Activated CD4-positive, alpha-beta T cell treated with anti-CD3 and anti-CD28 coated beads, Interleukin-2, amount 10 ng/mL, durations not matched to agents 7 days and 5 days (primary cell): ENCODE results near the gene ETV1. TPM values are rescaled to one million over a fixed set of nuclear protein-coding genes. Genes with fewer than 3 reads are reported as not detected.

Experiments used
- CTCF ChIA-PET: fragments of 350-600 bp; sonication (Branson Sonifier 250); formaldehyde crosslinking; loops from one replicate; lab custom pipeline; 2021; ENCODE audit warnings: antibody characterized with exemption; lab: Charles Lee
- POLR2A ChIA-PET: fragments of 350-600 bp; sonication (Branson Sonifier 250); formaldehyde crosslinking; loops from one replicate; lab custom pipeline; 2021; ENCODE audit warnings: antibody characterized with exemption; lab: Charles Lee
- DNase-seq: peaks from one replicate; pipeline ENCODE4 v3.0.0-alpha.2; 2020
- H3K27ac Mint-ChIP-seq: one replicate; pipeline ENCODE4 v1.8.0; 2021; ENCODE audit warnings: mild to moderate bottlenecking, moderate library complexity, mixed read lengths
- H3K27me3 Mint-ChIP-seq: one replicate; pipeline ENCODE4 v1.8.0; 2021; ENCODE audit warnings: mixed read lengths
- H3K36me3 Mint-ChIP-seq: one replicate; pipeline ENCODE4 v1.8.0; 2021; ENCODE audit warnings: low read depth, mixed read lengths
- H3K4me1 Mint-ChIP-seq: one replicate; pipeline ENCODE4 v1.8.0; 2021; ENCODE audit warnings: mixed read lengths
- H3K4me3 Mint-ChIP-seq: one replicate; pipeline ENCODE4 v1.8.0; 2021; ENCODE audit warnings: mild to moderate bottlenecking, moderate library complexity, mixed read lengths
- H3K9me3 Mint-ChIP-seq: one replicate; pipeline ENCODE4 v1.8.0; 2021; ENCODE audit warnings: mixed read lengths
- total RNA-seq, 2 experiments: library from RNA; stranded (reverse); gene quantifications; one replicate each; pipeline ENCODE4 v1.2.3, GENCODE V29; 2021

The ETV1 gene
- total RNA-seq, 2 experiments from 2014 or later = 0.05 to 0.33 TPM

DNA sequence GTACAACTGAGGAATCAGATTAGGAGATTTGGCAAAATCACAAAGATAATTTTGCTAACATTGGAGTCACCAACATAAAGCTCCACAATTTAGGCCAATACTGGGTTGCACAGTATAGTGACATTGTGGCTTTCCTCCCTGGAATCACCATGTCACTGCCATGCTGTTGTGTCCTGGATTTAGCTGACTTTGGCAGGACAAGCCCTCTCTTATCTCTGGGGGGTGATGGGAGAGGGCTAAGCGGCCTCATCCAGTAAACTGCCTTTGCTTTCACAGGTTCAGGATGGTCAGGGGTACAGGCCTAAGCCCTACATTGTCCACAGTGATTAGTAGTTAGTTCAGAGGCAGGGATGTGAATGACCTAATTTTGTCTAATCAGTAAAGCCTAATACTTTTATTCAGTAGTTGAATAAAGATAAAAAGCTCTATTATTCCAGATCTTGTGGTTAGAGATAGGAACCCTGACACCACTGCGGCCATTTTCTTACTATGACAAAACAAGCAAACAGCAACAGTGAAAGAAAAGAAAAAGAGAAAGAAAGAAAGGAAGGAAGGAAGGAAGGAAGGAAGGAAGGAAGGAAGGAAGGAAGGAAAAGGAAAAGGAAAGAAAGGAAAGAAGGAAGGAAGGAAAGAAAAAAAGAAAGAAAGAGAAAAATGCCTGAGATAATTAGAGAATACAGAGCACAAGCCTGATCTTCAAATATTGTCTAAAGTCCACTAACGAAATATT, 140.1 kb downstream of the ETV1 start:
- CTCF ChIA-PET = no interaction called here
- H3K4me1 Mint-ChIP-seq = peaks cover 16% of the 10 kb centered on the region
- DNase-seq = no peak
- POLR2A ChIA-PET = no interaction called here
- no peaks in the 10 kb centered on the region for H3K27me3 Mint-ChIP-seq
- H3K9me3 Mint-ChIP-seq = peaks cover 4% of the 10 kb centered on the region
- no peaks in the 10 kb centered on the region for H3K36me3 Mint-ChIP-seq
- peak overlapping the region; percentile 74 for H3K27ac Mint-ChIP-seq
- no peak overlapping the region for H3K4me3 Mint-ChIP-seq

DNA sequence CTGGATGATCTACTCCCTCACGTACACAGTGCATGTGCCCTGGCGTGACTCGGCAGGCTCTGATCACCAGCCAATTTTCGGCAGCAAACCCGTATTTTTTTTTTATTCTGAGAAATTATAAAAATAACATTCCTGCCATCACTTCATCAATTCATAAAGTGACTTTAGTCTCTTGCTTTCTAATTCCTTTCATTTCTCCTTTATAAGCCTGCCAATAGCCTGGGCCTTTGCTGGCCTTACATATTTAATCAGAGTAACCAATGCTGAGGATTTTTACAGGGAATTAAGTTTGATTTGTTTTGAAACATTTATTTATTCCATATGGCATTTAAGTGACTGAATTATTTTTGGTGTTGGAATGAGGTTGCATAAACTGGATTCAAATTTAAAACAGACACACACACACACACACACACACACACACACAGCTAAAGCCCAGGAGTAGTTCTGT, 140.8 kb downstream of the ETV1 start:
- Mint-ChIP-seq H3K4me3 (no peak overlapping the region), H3K27me3 (no peaks in the 10 kb centered on the region), H3K36me3 (no peaks in the 10 kb centered on the region), H3K27ac (no peak overlapping the region), H3K4me1 (peaks cover 16% of the 10 kb centered on the region), H3K9me3 (peaks cover 4% of the 10 kb centered on the region)
- ChIA-PET POLR2A (no interaction called here), CTCF (no interaction called here)
- no peak for DNase-seq

GRCh38 chr7:13846386-13846785, 143.1 kb downstream of the ETV1 start:
- POLR2A ChIA-PET = no interaction called here
- no peaks in the 10 kb centered on the region for H3K36me3 Mint-ChIP-seq
- no peaks in the 10 kb centered on the region for H3K27me3 Mint-ChIP-seq
- peaks cover 4% of the 10 kb centered on the region for H3K9me3 Mint-ChIP-seq
- DNase-seq = no peak
- peaks cover 16% of the 10 kb centered on the region for H3K4me1 Mint-ChIP-seq
- CTCF ChIA-PET = no interaction called here
- no peak overlapping the region for H3K27ac Mint-ChIP-seq
- H3K4me3 Mint-ChIP-seq = no peak overlapping the region

DNA sequence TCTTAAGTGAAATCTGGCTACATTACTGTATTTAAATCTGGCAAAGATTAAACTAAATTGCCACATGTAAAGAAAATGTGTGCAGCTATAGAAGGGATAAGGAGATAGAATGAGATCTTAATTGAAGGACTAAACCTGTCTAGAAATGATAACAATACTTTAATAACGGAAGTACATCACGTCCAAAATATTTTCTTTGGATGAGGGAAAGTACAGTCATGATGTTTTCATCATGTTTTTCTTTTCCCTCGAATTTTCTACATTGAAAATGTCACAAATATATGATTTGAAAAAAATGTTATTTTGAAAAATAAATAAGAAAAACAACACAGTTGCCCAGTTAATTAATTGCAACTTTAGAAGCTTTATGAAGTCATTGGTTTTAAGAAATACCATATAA, 143.9 kb downstream of the ETV1 start:
- POLR2A ChIA-PET = no interaction called here

DNA sequence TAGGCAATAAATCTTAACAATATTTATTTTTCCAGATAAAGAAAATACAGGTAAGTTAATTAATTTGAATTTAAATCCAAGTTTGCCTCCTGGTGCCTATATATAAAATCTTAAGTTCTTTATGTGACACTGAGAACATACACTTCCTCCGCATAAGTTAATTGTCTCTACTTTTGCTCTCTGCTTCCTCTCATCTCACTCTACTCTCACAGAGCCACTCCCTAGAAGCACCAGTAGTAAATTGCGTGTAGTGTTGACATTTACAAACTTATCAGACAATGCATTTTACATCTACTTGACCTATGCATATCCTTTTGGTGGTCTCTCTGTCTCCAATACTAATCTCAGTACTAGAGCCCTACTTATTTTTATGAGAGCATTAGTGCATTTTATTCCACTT, 144.5 kb downstream of the ETV1 start:
- H3K27me3 Mint-ChIP-seq = no peaks in the 10 kb centered on the region
- peaks cover 4% of the 10 kb centered on the region for H3K9me3 Mint-ChIP-seq
- no peaks in the 10 kb centered on the region for H3K36me3 Mint-ChIP-seq
- no peak overlapping the region for H3K4me3 Mint-ChIP-seq
- DNase-seq = no peak
- peaks cover 6% of the 10 kb centered on the region for H3K4me1 Mint-ChIP-seq
- ChIA-PET POLR2A (no interaction called here), CTCF (no interaction called here)
- H3K27ac Mint-ChIP-seq = no peak overlapping the region

More for the DNA sequence above, 143.9 kb downstream of the ETV1 start:
- Mint-ChIP-seq H3K9me3 (peaks cover 4% of the 10 kb centered on the region), H3K36me3 (no peaks in the 10 kb centered on the region), H3K4me3 (no peak overlapping the region), H3K27ac (no peak overlapping the region), H3K27me3 (no peaks in the 10 kb centered on the region), H3K4me1 (peaks cover 13% of the 10 kb centered on the region)
- CTCF ChIA-PET = no interaction called here
- no peak for DNase-seq

DNA sequence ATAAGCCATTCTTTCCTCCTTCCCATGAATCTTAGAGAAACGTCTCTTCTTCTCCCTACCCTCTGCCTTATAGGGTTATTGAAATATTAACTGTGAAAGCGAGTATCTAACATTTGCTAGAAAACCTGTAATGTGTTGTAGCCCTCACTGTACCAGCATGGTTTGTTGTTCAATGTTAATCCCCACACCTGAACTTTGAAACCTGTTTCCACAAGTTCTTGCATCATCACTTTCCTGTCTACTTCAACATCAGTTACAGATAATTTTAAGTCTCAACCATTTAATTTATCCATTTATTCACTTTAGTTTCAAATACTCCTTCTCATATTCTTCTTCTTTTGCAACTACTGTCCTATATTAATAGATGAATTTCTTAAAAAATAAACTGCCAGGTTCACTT, 148.2 kb downstream of the ETV1 start:
- Mint-ChIP-seq H3K4me3 (no peak overlapping the region), H3K27ac (no peak overlapping the region)

More for the DNA sequence above, 148.2 kb downstream of the ETV1 start:
- Mint-ChIP-seq H3K36me3 (no peaks in the 10 kb centered on the region), H3K4me1 (no peaks in the 10 kb centered on the region), H3K9me3 (no peaks in the 10 kb centered on the region), H3K27me3 (no peaks in the 10 kb centered on the region)
- CTCF ChIA-PET = no interaction called here
- POLR2A ChIA-PET = no interaction called here
- no peak for DNase-seq
